Keratinocyte (primary cell): ENCODE data around the gene TPK1.

Source experiments
- CTCF ChIP-seq, 3 experiments: IDR thresholded peaks in 1 of 3; conservative IDR thresholded peaks in 1 of 3; optimal IDR thresholded peaks in 1 of 3; 2 replicates in 2 of 3; 3 replicates in 1 of 3; pipeline versions ENCODE3 to v1.5.1; 2011; ENCODE audit warnings: low read length in 3 of 3, mild to moderate bottlenecking in 3 of 3, moderate library complexity in 2 of 3, control low read depth in 1 of 3, inconsistent platforms in 1 of 3; ENCODE audit not compliant: insufficient read depth in 2 of 3; ENCODE audit errors: extremely low read depth in 1 of 3
- EZH2 ChIP-seq: IDR thresholded peaks from one replicate; pipeline ENCODE4 v1.6.1; 2012; ENCODE audit warnings: inconsistent platforms, mild to moderate bottlenecking, low read length, moderate library complexity

DNA sequence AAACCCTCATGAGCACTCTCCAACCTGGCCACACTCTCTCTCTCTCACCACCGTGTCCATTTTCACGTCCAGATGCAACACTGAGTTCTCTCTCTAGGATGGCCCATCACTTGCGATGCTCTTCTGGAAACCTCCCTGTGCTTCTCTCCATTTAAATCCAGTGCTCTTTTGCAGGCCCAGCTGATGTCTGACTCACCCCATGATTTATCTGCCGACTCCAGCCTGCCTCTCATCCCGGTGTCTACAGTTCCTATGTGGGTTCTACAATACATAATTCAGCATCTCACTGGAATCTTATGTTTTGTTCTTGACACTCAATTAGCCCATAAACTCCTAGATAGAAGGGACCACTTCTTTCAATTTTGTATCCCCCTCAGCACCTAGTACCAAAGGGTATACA is 5.0 kb downstream of the TPK1 start:
- TF ChIP-seq CTCF (optimal IDR thresholded peaks at IDR 0.05 in 1 of 3, IDR thresholded peaks at IDR 0.05 in 1 of 3, conservative IDR thresholded peaks at IDR 0.05 in 1 of 3; ENCODE audit: extremely low read depth in 1 of 3, insufficient read depth in 2 of 3, low read length in 3 of 3) (no peak), EZH2 (no peak)
